Muscle of arm (tissue), 12 donors: ENCODE measurements around the gene FZD4. TPM values are rescaled to one million over a fixed set of nuclear protein-coding genes. Genes with fewer than 3 reads are reported as not detected.
"Not testable (repeated sequence)": the region's sequence is repeated elsewhere in the genome, so short reads cannot be mapped to it uniquely, and the experiment has no call there.

Experiments used
- DNase-seq: peaks from one replicate; pipeline ENCODE4 v3.0.0-alpha.2; 2013
- polyA plus RNA-seq, 12 donors: library from polyadenylated mRNA; unstranded; fragments of 120-200 nt; gene quantifications; one replicate each; pipeline ENCODE4 v1.2.1, GENCODE V29; 2013; ENCODE audit not compliant: insufficient read length in 12 of 12

The FZD4 gene
- polyA plus RNA-seq, 12 donors = 28.0 to 56.0 (median 36.0) TPM

DNA sequence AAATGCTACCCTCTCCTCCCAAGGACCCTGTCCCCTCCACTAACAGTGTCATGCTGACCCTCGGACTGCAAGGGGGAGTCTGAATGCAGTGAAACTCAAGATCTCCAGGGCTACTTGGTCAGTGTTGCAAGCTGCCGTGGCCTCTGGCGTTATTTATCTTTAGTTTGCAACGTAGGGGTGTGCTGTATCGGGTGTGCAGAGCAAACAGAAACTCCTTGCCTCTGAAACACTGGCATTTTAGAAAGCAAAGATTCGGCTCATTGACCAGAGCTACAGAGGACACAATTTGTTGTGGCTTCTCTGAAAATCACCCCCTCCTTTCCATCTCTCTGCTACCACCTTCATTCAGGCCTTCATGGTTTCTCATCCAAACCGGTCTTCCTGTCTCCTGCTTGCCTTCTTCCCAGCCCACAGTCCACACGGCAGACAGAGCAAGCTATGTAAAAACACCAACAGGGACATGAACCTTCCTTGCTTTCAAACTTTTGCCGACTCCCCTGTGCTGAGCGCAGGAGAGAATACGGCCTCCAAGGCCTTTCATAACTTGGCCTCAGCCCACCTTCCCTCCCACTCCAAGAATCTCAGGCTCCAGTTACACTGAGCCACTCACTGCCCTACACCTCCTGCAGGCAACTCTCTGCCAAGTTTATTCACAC is 14.9 kb downstream of the FZD4 start:
- DNase-seq = peak; percentile 61

GRCh38 chr11:86938900-86939880 is 16.0 kb downstream of the FZD4 start:
- DNase-seq = peak; percentile 70

- no peak for DNase-seq
Observed at GRCh38 chr11:86938203-86938899, 16.8 kb downstream of the FZD4 start.

DNA sequence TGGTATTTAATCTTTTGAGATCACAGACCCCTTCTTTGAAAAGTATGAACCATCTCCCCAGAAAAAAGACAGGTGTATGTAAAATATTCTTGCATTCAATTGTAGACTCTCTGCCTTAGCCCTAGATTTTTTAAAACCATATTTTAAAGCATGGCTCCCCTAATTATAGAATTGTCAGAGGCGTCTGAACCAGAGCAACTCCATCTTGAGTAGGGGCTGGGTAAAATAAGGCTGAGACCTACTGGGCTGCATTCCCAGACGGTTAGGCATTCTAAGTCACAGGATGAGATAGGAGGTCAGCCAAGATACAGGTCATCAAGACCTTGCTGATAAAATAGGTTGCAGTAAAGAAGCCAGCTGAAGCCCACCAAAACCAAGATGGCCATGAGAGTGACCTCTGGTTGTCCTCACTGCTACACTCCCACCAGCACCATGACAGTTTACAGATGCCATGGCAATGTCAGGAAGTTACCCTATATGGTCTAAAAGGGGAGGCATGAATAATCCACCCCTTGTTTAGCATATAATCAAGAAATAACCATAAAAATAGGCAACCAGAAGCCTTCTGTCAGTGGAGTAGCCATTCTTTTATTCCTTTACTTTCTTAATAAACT is 17.9 kb downstream of the FZD4 start:
- DNase-seq = not testable (repeated sequence)

DNA sequence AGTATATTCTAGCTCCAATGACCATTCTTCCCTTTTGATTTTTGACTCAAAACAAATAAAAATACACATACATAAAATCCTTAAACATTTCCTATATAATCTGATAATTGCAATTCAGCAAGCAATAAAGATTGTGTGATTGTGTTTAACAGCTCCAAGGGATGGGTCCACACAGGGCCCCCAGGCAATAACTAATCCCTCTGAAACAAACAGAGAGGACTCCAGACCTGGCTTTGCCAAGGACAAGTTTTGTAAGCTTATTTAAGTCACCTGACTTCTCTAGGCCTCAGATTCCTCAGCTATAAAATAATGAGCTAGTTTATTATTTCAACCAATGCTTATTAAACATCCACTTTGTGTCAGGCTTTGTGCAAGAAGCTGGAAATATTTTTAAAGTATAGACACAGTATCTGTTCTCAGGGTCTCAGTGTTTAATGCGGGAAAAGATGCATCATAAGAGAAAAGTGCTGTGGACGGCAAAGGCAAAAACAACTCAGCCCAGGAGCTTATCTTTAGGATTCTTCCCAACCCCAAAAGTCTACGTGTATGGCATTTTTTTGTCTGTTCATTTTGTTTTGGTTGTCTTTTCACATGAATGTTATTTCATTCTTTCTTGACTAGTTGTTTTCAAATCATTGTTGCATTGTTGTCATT is 20.1 kb downstream of the FZD4 start:
- DNase-seq = no peak

- no peak for DNase-seq
Observed at GRCh38 chr11:86934582-86934900, 20.7 kb downstream of the FZD4 start.

DNA sequence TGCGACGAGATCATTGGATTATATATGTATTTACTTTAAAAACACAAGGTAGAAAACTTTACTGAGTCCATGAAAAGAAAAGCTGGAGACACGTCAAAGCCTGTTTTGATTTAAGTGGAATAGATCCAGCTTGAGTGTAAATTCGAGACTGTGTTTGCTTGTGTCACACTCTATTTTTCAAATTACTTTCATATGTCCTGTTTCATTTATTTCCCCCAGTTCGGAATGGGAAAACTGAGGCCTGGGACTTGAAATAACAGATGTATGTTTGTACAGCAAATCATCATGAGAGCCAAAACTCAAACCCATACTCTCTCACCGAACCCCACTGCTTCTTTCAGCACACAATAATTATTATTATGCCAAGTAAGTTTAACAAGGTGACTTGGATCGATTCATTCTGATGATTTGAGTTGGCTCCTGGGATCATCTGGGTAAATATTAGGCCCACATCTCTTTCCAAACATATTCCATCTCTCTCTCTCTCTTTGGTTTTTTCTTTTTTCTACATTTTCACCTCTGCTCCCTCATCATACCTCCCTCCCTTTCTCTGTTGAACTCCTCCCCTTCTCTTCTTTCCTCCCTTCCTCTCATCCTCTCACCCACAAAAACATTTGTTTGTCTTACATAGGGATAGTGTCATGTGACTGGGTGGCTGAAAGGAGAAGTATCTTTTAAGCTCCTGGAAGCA is 21.2 kb downstream of the FZD4 start:
- DNase-seq = no peak

- DNase-seq = no peak
Observed at GRCh38 chr11:86932924-86933875, 22.0 kb downstream of the FZD4 start.

DNA sequence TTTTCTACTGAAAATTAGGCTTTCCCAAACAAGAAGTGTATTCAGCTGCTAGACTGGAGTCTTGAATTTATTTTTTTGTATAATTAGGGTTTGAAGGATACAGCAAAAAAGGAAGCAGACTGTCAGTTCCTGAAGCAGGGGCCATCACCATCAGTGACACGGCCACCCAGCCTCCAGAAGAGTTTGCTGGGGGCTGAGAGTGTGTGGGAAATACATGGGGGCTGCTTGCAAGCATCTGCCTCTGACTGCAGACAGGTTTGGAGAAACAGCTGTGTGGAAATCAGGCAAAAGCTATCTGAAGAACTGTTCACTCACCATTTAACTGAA is 23.0 kb downstream of the FZD4 start:
- no peak for DNase-seq

DNA sequence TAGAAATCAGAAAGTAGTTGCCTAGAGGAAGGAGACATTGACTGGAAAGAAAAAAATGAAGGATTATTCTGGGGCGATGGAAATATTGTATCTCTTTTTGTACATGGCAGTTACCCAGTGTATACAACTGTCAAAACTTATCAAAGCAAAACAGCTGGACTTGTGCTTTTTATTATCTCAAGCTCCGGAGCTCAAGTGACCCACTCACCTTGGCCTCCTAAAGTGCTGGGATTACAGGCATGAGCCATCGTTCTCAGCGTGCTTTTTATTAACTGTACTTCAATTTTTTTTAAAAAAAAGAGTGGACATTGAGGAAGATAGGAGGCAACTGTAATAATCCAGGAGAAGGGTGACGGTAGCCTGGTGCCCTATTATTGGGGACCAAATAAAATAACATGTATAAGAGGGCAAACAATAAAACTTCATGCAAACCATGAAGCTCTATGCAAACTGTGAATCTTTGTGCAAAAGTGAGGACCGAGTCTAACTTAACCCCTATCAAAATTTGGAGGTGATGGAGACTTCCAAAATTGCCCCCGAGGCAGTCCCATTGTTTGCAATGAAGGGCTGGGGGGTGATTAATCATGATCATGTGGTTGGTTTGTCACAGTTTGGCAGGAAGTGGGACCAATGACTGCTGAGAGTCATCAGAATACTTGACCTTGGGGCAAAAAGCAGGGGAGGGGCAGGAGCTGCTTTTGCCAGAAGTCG is 23.5 kb downstream of the FZD4 start:
- no peak for DNase-seq

- DNase-seq = no peak
Observed at GRCh38 chr11:86930957-86931547, 24.1 kb downstream of the FZD4 start.

GRCh38 chr11:86926975-86927374 is 28.2 kb downstream of the FZD4 start:
- no peak for DNase-seq

DNA sequence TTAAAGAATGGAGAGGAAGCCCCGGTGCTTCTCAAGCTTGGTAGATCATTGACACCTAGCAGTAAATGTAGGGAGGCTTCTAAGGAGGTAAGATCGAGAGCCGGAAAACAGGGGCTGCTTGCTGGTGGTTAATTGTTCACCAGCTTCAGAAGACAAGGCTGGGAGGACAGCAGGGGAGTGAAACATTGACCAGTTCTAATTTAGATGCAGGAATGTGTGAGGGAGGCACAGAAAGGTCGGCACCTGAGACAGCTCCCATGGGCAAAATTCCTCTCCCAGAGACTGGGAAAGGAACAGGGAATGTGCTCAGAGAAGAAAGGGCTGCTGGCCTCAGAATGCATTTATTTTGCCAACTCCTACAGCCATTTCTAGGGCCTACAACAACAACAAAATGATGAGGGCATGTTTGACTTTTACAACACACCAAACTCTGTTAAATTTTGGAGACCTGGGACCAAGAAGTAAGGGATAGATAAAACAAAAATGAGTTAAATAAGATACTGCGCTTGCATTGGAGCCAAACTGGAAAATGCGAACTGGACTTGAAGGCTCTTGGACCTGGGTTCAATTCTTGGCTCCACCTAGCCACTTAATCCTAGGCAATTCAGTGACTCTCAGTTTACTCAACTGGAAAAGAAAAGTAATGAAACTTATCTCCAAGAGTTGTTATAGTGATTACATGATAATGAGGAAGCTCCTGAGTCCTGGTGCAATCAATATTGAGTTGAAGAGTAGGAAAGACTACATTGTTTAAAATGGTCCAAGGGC is 31.0 kb downstream of the FZD4 start:
- DNase-seq = no peak

- no peak for DNase-seq
Observed at GRCh38 chr11:86922225-86922624, 33.0 kb downstream of the FZD4 start.

GRCh38 chr11:86919557-86920210 is 35.5 kb downstream of the FZD4 start:
- peak; percentile 66 for DNase-seq

DNA sequence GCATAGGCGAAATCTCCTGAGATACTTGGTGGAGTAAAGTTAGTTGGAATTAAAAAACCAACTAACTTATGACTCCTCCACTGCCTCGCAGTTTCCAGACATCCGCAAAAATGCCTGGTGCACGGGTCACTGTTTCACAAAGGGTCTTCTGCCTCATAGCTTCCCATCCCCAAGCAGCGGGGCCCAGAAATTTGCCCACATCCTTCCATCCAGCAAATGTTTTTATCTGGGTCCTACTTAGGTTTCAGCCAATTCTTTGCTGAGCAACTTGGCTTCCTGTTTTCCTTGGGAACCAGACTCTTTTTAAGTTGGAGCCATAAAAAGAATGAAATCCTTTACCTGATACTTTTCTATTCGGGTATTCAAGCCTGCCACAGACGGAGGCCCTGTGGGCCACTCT is 36.2 kb downstream of the FZD4 start:
- DNase-seq = no peak

DNA sequence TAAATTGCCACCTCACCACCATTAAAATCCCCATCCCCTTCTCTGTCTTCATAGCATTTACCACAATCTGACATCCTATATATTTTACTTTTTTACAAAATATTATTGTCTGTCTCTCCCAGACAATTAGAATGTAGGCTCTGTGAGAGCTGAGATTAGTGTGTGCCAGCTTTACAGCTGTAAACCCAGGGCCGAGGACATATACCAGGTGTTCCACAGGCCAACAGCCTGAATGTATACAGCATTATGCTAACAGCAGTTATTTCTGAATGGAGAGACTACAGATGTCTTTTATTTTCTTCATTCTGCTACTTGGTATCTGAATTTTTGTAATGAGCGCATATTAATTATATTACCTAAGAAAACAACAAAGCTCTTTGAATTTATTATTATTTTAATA is 36.7 kb downstream of the FZD4 start:
- no peak for DNase-seq

- DNase-seq = no peak
Observed at GRCh38 chr11:86917589-86917988, 37.6 kb downstream of the FZD4 start.
